Duodenal mucosa (tissue), 2 donors: ENCODE results near the gene LCN15.
"Not testable (repeated sequence)": the region's sequence is repeated elsewhere in the genome, so short reads cannot be mapped to it uniquely, and the experiment has no call there.

Experiments
- H3K27ac ChIP-seq: one replicate; pipeline ENCODE4 v1.7.0; 2013; ENCODE audit warnings: low read depth, low read length
- H3K27me3 ChIP-seq, 2 donors: one replicate each; pipeline ENCODE4 v1.7.0; 2013; ENCODE audit warnings: low read length in 2 of 2, control low read depth in 1 of 2; ENCODE audit not compliant: insufficient read depth in 2 of 2, control insufficient read depth in 1 of 2
- H3K36me3 ChIP-seq, 2 donors: one replicate each; pipeline ENCODE4 v1.7.0; 2013; ENCODE audit warnings: low read length in 2 of 2, control low read depth in 1 of 2; ENCODE audit not compliant: insufficient read depth in 2 of 2, control insufficient read depth in 1 of 2
- H3K4me1 ChIP-seq, 2 donors: one replicate each; pipeline ENCODE4 v1.7.0; 2013; ENCODE audit warnings: low read length in 2 of 2, control low read depth in 1 of 2; ENCODE audit not compliant: insufficient read depth in 2 of 2, control insufficient read depth in 1 of 2
- H3K4me3 ChIP-seq, 2 donors: one replicate each; pipeline ENCODE4 v1.7.0; 2013; ENCODE audit warnings: low read length in 2 of 2, low read depth in 1 of 2
- H3K9ac ChIP-seq, 2 donors: one replicate each; pipeline ENCODE4 v1.7.0; 2013; ENCODE audit warnings: low read length in 2 of 2, low read depth in 1 of 2
- H3K9me3 ChIP-seq, 2 donors: one replicate each; pipeline ENCODE4 v1.7.0; 2013; ENCODE audit warnings: low read length in 2 of 2, control low read depth in 1 of 2; ENCODE audit not compliant: control insufficient read depth in 1 of 2

LCN15 gene

DNA sequence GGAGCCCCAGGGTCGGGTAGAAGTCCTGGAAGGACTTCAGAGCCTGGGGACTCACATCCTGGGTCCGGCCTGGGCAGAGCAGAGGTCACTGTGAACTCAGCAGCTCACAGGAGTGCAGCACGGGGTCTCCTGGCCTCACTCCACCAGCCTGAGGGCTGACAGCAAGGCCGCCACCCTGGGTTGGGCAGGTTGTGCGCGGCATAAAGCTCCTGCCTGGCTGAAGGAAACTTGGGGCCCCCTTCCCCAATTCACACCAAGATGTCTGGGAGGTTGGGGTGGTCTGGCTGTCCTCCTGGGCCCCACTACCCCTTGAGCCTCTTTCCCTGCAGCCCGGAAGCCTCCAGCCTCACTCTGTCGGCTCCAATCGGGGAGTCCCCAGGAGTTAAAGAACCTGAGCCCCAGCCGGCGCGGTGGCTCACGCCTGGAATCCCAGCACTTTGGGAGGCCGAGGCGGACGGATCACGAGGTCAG lies 2.1 kb downstream of the LCN15 start:
- Histone ChIP-seq H3K4me1 (peaks cover 0 to 5% of the 10 kb centered on the region in 2 donors), H3K9ac (no peak overlapping the region), H3K27me3 (peaks cover 0 to 16% of the 10 kb centered on the region in 2 donors), H3K9me3 (no peaks in the 10 kb centered on the region), H3K4me3 (no peak overlapping the region), H3K27ac (no peak overlapping the region), H3K36me3 (no peaks in the 10 kb centered on the region)

- H3K9me3 ChIP-seq, result no peaks in the 10 kb centered on the region
- no peak overlapping the region for H3K4me3 ChIP-seq
- H3K9ac ChIP-seq, result no peak overlapping the region
- H3K27ac ChIP-seq, result no peak overlapping the region
- H3K27me3 ChIP-seq, result peaks cover 0 to 16% of the 10 kb centered on the region in 2 donors
- H3K4me1 ChIP-seq, result peaks cover 0 to 5% of the 10 kb centered on the region in 2 donors
- H3K36me3 ChIP-seq, result no peaks in the 10 kb centered on the region
Observed at GRCh38 chr9:136761545-136761981, 2.8 kb downstream of the LCN15 start.

- not testable (repeated sequence) for H3K4me1 ChIP-seq, H3K9me3 ChIP-seq, H3K4me3 ChIP-seq, H3K27ac ChIP-seq, H3K36me3 ChIP-seq, H3K9ac ChIP-seq
- H3K27me3 ChIP-seq, result peaks cover 0 to 16% of the 10 kb centered on the region in 2 donors
Observed at GRCh38 chr9:136760834-136761544, 3.3 kb downstream of the LCN15 start.

DNA sequence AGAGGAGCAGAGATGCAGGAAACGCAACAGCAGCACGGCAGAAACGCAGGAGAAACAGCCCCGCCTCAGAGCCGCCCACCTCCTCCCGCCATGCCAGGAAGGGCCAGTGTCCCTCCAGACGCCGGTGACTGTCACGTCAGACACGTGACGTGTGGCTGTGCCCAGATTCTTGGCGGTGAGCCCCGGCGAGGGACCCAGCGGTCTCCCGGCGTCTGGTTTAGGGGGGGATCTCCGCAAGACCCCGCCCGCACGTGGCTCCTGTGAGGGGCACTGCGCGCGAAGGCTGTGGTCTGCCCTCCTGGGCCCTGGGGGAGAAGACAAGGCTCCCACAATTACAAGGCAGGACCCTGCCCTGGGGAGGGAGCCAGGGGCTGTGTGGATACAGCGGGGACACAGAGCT lies 3.9 kb downstream of the LCN15 start:
- Histone ChIP-seq H3K36me3 (no peaks in the 10 kb centered on the region), H3K9me3 (peaks cover 0 to 3% of the 10 kb centered on the region in 2 donors), H3K27me3 (peaks cover 0 to 16% of the 10 kb centered on the region in 2 donors), H3K4me3 (no peak overlapping the region), H3K9ac (no peak overlapping the region), H3K4me1 (peaks cover 0 to 5% of the 10 kb centered on the region in 2 donors), H3K27ac (no peak overlapping the region)

DNA sequence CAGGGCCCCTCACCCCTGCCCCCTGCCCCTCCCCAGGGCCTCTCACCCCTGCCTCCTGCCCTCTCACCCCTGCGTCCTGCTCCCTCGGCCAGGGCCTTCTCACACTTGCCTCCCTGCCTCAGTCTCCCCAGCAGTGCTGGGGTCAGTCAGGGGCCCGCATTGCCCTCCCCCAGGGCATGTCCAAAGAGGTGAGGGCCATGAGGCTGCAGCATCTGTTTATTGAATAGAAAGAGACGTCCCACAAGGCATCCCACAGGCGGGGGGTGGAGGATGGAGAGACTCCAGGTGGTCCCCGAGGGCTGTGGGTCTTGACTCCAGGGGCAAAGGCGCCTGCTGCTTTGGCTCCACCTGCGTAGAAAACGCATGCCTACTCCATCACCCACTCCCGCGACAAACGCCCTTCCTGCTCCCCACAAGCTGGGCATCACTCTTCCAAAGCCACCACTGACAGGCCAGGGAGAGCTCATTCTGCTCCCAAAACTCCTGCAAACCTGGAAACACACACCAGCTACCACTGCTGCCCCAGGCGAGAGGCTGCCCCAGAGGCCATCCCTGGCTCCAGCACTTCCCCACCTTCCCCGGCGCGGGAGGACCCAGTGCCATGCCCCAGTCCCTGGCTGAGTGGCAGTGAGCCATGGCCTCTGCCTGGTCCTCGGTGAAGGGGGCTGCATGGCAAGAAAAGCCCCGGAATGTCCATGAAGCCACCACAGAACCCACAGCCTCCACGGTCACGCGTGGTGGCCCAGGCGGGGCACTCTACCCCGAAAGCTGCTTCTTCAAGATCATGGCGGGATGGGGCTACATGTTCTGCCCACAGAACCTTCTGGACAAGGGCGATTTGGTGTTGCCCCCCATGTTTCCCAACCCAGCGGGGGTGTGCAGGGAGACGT lies 4.6 kb downstream of the LCN15 start:
- no peaks in the 10 kb centered on the region for H3K36me3 ChIP-seq
- H3K27me3 ChIP-seq, result peaks cover 0 to 15% of the 10 kb centered on the region in 2 donors
- H3K9ac ChIP-seq, result no peak overlapping the region
- H3K9me3 ChIP-seq, result peaks cover 0 to 4% of the 10 kb centered on the region in 2 donors
- H3K27ac ChIP-seq, result no peak overlapping the region
- no peak overlapping the region for H3K4me3 ChIP-seq
- peaks cover 0 to 5% of the 10 kb centered on the region in 2 donors for H3K4me1 ChIP-seq

- no peak overlapping the region for H3K4me3 ChIP-seq
- H3K27ac ChIP-seq, result no peak overlapping the region
- peaks cover 0 to 5% of the 10 kb centered on the region in 2 donors for H3K4me1 ChIP-seq
- no peaks in the 10 kb centered on the region for H3K36me3 ChIP-seq
- H3K9ac ChIP-seq, result no peak overlapping the region
- peaks cover 0 to 4% of the 10 kb centered on the region in 2 donors for H3K9me3 ChIP-seq
- H3K27me3 ChIP-seq, result peaks cover 0 to 10% of the 10 kb centered on the region in 2 donors
Observed at GRCh38 chr9:136759001-136759400, 5.3 kb downstream of the LCN15 start.

DNA sequence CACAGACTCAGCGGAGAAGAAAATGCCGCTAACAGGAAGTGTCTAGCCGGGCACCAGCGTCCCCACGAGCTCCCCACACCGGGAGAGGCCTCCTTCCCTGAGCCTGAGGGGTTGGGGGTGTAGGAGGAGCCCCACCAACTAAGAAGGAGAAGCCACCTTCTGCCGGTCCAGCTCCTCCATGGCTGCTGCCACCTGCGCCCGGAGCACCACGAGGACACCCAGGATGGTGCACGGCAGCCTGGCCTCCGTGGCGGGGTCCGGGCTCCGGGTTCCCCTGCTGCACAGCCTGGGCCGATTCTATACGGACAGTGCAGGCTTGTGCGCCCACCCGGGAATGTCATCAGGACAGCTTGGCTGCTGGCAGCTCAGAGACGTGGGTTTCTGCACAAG lies 6.6 kb downstream of the LCN15 start:
- Histone ChIP-seq H3K9me3 (peaks cover 0 to 4% of the 10 kb centered on the region in 2 donors), H3K36me3 (no peaks in the 10 kb centered on the region), H3K4me1 (peaks cover 0 to 5% of the 10 kb centered on the region in 2 donors), H3K27me3 (peaks cover 0 to 5% of the 10 kb centered on the region in 2 donors), H3K27ac (no peak overlapping the region), H3K9ac (no peak overlapping the region), H3K4me3 (no peak overlapping the region)

DNA sequence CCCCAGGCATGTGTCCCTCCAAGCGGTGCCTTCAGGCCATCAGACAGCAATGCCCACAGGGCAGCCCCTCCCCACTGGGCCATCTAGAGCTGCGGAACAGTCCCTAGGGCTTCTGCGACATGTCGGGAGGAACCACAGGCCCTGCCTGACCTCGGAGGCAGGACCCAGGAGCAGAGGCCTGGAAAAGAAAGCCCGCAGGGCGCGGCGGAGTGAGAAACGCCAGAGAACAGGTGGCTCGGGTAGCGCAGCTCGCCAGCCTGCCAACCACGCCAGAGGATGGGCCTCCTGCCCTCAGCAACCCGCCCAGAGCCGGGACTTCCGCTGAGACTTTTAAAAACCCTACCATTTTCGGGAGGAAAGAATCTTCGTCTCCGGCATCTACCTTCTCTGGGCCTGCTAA lies 7.0 kb downstream of the LCN15 start:
- H3K4me3 ChIP-seq, result no peak overlapping the region
- no peaks in the 10 kb centered on the region for H3K36me3 ChIP-seq
- H3K27ac ChIP-seq, result no peak overlapping the region
- no peak overlapping the region for H3K9ac ChIP-seq
- H3K27me3 ChIP-seq, result peaks cover 0 to 5% of the 10 kb centered on the region in 2 donors
- peaks cover 0 to 5% of the 10 kb centered on the region in 2 donors for H3K4me1 ChIP-seq
- H3K9me3 ChIP-seq, result peaks cover 1 to 4% of the 10 kb centered on the region in 2 donors

DNA sequence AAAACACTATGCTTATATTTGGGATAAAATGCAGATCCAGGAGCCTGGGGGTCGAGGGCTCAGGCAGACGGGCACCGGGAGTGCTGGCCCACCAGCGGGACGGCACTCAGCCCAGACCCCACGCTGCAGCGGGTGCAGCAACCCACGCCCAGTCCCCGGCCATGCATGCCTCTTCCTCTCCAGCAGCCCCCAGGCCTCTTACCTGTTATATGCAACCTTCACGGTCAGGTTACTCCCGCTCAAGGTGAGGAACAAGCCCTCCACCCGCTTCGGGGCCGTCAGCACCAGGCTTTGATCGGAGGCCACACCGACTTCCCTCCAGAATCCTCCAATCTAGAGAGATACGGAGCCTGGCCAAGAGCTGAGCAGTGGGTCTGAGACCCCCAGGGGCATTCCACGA lies 7.5 kb downstream of the LCN15 start:
- no peak overlapping the region for H3K27ac ChIP-seq
- no peak overlapping the region for H3K4me3 ChIP-seq
- H3K27me3 ChIP-seq, result peaks cover 0 to 5% of the 10 kb centered on the region in 2 donors
- H3K4me1 ChIP-seq, result peaks cover 0 to 5% of the 10 kb centered on the region in 2 donors
- peaks cover 5 to 6% of the 10 kb centered on the region in 2 donors for H3K9me3 ChIP-seq
- no peak overlapping the region for H3K9ac ChIP-seq
- no peaks in the 10 kb centered on the region for H3K36me3 ChIP-seq

DNA sequence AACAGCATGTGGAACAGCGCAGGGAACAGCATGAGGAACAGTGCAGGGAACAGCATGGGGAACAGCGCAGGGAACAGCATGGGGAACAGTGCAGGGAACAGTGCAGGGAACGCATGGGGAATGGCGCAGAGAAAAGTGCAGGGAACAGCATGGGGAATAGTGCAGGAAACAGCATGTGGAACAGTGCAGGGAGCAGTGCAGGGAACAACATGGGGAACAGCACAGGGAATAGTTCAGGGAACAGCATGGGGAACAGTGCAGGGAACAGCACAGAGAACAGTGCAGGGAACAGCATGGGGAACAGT lies 8.2 kb downstream of the LCN15 start:
- Histone ChIP-seq H3K4me3 (no peak overlapping the region), H3K9me3 (peaks cover 7 to 12% of the 10 kb centered on the region in 2 donors), H3K9ac (no peak overlapping the region), H3K27me3 (peaks cover 0 to 5% of the 10 kb centered on the region in 2 donors), H3K27ac (no peak overlapping the region), H3K36me3 (no peaks in the 10 kb centered on the region), H3K4me1 (peaks cover 0 to 5% of the 10 kb centered on the region in 2 donors)
